HG03135 (cell line): ENCODE results near the gene USP40.

Experiments used
- ATAC-seq: cut with Tn5 transposase; IDR thresholded peaks from one replicate; pipeline ENCODE4 v1.9.1; 2021; ENCODE audit warnings: mild to moderate bottlenecking, moderate library complexity; ENCODE audit not compliant: unreplicated experiment

The USP40 gene

GRCh38 chr2:233501198-233502076 is 65.1 kb downstream of the USP40 start:
- no peak for ATAC-seq

- ATAC-seq: no peak
Measured at GRCh38 chr2:233499928-233500327, 66.7 kb downstream of the USP40 start.

GRCh38 chr2:233498126-233498525 is 68.5 kb downstream of the USP40 start:
- no peak for ATAC-seq

DNA sequence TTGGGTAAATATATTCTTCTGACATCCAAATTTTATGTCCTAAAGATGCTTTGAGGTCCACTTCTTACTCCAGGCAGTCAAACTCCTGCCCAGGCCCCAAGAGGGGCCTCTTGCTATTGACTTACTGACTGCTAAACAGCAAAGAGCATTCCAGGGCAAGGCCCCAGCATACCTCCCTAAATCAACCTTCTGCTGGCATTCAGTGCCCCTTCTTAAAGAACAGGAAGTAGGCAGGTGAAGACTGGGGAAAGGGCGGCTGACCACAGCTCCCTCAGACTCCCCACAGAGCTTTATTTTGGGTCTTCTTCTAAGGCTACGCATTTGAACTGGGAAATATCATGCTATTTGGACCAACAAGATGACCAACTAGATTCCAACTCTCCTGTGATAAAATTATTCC is 68.9 kb downstream of the USP40 start:
- ATAC-seq: no peak

DNA sequence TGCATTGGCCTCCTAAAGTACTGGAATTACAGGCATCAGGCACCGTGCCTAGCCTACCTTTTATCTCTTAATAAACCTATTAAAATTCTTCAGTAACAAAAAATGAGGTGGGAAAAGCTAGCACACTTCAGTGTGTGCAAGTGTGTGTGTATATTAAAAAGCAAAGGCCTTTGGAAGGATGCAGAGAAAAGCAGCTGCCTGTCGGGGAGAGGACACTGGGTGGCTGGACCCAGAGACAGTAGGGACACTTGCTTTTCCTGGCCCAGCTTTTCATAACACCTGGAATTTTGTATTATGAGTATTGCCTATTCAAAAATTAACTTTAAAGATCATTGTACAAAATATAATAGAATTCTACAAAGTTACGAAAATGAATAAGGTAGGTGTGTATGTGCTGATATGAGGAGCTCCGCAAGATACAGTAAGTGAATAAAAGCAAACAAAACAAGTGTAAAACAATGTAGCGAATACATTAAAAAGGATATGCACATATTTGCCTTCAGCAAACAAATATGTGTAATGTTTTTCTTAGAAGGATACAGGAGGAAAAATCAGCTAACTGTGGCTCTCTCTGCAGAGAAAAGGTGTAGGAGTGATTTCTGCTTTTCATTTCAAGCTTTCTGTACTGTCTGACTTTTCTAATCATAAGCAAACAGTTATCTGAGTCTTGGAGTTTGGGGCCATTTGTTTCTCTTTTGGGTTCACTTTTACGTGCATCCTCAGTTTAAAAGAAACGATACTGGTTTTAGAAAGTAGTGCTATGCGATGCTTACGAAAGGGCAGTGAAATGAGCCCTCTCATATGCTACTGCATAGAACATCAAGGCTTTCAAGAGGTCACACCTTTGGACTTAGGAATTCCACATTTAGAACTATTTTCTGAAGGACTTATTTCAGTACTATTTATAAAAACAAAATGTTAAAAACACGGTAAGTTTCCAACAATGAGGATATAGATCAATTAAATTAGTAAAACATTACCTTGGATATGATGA is 70.8 kb downstream of the USP40 start:
- ATAC-seq: no peak

DNA sequence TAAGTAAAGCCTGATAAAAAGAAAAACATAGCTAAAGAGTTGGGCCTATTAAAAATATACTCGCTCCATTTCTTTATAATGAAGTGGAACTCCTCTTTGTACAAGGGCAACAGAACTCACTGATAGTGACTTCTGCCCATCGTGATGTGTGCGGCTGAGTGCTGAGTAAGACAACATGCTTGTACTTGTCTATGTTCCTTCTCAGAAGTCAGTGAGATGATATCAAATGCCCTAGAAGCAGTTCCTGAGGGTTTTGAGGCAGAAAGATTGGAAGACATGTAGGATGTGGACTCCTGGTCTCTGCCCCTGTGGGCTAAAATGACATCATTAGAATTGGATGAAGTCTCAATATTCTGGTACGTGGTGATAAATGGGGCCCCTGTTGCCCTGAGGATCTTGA is 73.8 kb downstream of the USP40 start:
- no peak for ATAC-seq

GRCh38 chr2:233492078-233492477 is 74.5 kb downstream of the USP40 start:
- no peak for ATAC-seq

DNA sequence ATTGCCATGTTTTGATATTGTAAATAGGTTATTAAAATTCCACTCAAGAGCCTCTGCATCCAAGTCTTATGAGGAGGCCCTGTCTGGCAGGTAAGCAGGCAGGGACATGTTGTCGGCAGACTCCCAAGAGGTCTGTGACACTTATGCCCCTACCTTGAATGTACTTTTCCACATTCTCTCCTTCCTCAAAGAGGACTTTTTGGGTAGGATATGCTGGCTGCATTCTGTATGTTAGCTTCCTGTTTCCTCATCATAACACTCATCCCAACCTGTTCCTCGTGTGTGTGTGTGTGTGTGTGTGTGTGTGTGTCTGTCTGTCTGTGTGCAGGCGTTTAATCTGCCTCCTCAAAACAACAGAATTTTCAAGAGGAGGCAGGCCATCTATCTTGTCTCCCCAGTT is 75.3 kb downstream of the USP40 start:
- no peak for ATAC-seq

GRCh38 chr2:233490831-233491230 is 75.8 kb downstream of the USP40 start:
- no peak for ATAC-seq

GRCh38 chr2:233489666-233490065 is 76.9 kb downstream of the USP40 start:
- ATAC-seq: no peak

GRCh38 chr2:233489143-233489542 is 77.4 kb downstream of the USP40 start:
- no peak for ATAC-seq

DNA sequence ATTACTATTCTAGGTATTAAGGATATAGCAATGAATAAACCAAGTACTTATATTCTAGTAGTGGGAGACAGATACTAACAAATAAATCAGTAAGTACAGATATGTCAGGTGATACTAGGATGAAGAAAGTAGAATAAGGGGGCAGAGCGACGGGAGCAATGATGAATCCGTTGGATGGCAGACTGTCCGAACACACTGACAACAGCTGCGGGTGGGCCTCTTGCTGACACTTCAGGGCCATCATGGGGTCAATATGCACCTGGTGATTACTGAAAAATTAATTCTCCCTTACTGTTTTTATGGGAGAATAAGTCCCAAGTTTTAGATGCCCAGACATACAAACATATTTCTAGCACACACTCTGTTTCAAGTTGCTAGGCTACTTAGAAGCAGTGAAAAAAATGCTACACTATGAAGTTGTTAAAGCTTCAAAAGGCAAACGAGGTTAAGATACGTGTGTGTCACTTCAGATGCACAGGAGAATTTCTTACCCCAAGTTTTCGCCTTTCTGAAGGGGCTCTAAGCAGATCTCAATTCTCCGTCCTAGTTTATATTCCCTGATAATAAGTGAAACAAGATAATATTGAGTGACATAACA is 78.7 kb downstream of the USP40 start:
- ATAC-seq: no peak

DNA sequence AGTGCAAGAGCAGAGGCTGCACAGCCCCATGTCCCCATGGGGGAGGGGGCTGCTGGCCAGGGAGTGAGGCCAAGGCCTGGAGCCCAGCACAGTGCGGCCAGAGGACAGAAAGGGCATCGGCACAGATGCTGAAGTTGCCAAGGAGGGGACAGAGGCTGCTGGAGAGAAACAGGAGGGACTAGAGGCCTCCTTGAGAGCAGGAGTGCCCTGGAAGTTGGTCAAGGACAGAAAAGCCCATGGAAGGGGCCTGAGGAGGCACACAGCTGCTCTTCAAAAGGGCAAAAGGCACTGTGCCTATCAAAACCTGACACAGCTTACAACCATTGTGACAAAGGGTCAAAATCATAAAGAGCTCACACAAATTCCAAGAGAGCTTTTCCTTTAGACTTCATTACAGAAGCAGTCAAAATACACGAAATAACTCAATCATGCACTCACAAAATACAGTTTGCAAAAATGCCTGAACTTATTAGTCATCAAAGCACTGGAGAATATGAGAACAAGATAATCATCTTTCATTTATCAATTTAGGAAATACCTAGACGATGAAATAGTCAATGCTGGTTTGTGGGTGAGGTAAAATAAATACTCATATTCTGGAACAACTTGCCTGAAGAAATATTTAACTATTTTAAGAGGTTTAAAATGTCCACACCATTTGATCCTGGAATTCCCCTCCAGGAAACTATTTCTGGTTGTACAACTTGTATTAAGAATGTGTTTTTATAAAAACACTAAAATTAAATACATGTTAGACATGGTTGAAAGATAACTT is 79.6 kb downstream of the USP40 start:
- no peak for ATAC-seq

DNA sequence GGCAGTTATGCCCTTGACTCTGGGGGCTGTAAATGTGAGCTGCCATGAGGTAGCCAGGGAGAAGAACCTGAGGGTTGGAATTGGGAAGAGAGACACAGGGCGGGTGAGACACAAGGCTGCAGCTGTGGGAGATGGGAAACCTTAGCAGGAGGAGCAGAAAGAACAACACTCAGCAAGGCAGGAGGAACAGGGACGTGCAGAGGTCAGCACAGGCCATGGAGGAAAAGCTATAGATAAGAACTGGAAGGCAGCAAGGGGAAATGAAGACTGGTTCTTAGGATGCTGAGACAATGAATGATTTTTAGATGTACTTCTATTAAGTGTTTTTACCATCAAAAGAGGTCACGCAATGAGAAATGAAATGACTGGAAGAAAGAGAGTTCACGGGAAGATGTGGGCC is 80.2 kb downstream of the USP40 start:
- ATAC-seq: no peak

GRCh38 chr2:233485726-233486125 is 80.9 kb downstream of the USP40 start:
- no peak for ATAC-seq

DNA sequence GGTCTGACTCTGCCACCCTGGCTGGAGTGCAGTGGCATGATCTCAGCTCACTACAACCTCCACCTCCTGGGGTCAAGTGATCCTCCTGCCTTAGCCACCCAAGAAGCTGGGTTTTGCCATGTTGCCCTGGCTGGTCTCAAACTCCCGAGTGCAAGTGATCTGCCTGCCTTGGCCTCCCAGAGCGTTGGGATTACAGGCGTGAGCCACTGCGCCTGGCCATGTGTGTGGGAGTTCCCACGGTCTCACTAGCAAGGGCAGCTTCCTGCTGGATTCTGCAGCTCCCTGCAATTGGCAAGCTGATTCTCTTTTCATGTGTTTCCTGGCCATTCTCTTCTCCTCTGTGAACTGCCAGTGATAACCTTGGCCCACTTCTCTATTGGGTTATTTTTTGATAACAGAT is 84.0 kb downstream of the USP40 start:
- no peak for ATAC-seq

DNA sequence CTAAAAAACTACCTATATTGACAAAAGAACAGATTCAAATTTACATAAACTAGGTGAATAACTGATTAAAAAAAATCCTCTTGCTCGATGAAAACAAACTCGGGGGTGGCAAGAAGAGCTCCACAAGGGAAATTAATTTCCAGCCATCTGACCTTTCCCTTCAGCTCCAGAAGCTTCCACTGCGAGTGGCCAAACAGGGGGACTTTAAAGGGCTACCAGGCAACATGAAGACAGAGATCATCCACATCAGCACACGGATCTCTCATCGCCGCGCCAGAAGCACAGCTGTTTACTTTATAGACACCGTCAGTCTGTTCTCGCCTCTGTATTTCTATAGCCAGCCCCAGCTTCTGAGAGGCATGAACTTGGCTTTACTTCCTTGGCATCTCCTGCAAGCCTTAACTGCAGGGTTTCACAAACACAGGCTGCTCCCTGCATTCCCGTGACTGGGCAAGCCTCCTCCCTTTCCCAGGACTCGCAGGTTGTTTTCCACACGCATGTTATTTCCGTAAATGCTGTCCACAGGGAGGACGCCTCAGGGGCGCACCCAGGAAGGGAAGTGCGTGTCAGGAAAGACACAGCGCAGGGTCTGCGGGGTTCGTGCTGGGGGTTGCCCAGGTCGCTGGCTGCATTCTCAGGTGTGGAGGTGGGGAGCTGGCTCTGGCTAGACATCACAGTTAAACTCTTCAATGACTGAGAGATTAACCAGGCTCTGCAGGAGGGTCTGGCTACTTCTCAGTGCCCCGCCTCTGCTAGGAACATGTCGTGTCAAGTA is 85.0 kb downstream of the USP40 start:
- ATAC-seq: no peak

- no peak for ATAC-seq
Measured at GRCh38 chr2:233480490-233481202, 85.9 kb downstream of the USP40 start.
